ENCODE results near the gene SYT1.

GRCh38 chr12:79435742-79436141 lies 571.2 kb downstream of the SYT1 start:
- TF ChIP-seq CTCF (IDR thresholded peaks at IDR 0.05; ENCODE audit: low read depth, low read length, missing input control) (no peak), REST (IDR thresholded peaks at IDR 0.05) (no peak), HNF4G (IDR thresholded peaks at IDR 0.05) (no peak), YY1 (IDR thresholded peaks at IDR 0.05) (no peak), JUND (IDR thresholded peaks at IDR 0.05) (no peak), SP1 (IDR thresholded peaks at IDR 0.05) (no peak), MAX (IDR thresholded peaks at IDR 0.05) (no peak), TAF1 (conservative IDR thresholded peaks at IDR 0.05) (no peak), RAD21 (IDR thresholded peaks at IDR 0.05) (no peak), EGR1 (IDR thresholded peaks at IDR 0.05; ENCODE audit: low read depth in 2 of 2) (no peak), GABPA (IDR thresholded peaks at IDR 0.05 in 1 of 2, conservative IDR thresholded peaks at IDR 0.05 in 1 of 2) (no peak), RXRA (IDR thresholded peaks at IDR 0.05) (no peak)

Data from liver (tissue), 3 donors.